ENCODE data around the gene ABHD11.

DNA sequence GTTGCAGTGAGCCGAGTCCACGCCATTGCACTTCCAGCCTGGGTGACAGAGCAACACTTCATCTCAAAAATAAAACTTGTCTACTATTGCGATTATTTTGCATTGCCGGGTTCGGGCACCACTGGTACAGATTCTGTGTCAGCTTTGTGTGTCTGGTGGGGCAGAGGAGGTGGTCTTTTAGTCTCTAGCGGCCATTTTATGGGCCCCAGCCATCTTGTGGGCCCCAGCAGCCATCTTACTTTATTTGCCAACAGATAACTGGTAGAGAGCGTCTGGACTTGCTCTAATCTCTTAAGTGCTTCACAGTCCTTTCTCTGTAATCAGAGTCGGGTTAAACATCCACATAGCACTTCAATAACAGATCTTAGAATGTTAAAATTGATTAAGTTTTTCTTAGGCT lies 50.3 kb downstream of the ABHD11 start:
- TF ChIP-seq, protein P1, sequence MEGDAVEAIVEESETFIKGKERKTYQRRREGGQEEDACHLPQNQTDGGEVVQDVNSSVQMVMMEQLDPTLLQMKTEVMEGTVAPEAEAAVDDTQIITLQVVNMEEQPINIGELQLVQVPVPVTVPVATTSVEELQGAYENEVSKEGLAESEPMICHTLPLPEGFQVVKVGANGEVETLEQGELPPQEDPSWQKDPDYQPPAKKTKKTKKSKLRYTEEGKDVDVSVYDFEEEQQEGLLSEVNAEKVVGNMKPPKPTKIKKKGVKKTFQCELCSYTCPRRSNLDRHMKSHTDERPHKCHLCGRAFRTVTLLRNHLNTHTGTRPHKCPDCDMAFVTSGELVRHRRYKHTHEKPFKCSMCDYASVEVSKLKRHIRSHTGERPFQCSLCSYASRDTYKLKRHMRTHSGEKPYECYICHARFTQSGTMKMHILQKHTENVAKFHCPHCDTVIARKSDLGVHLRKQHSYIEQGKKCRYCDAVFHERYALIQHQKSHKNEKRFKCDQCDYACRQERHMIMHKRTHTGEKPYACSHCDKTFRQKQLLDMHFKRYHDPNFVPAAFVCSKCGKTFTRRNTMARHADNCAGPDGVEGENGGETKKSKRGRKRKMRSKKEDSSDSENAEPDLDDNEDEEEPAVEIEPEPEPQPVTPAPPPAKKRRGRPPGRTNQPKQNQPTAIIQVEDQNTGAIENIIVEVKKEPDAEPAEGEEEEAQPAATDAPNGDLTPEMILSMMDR (IDR thresholded peaks at IDR 0.05), result no peak
- TF ChIP-seq POLR2A (IDR thresholded peaks at IDR 0.05), result no peak

All from vagina (tissue), 2 donors.